ENCODE data around the gene EHD1.
A peak's percentile ranks its signal among the peaks of the same experiment; 100 is the strongest.

The EHD1 gene

DNA sequence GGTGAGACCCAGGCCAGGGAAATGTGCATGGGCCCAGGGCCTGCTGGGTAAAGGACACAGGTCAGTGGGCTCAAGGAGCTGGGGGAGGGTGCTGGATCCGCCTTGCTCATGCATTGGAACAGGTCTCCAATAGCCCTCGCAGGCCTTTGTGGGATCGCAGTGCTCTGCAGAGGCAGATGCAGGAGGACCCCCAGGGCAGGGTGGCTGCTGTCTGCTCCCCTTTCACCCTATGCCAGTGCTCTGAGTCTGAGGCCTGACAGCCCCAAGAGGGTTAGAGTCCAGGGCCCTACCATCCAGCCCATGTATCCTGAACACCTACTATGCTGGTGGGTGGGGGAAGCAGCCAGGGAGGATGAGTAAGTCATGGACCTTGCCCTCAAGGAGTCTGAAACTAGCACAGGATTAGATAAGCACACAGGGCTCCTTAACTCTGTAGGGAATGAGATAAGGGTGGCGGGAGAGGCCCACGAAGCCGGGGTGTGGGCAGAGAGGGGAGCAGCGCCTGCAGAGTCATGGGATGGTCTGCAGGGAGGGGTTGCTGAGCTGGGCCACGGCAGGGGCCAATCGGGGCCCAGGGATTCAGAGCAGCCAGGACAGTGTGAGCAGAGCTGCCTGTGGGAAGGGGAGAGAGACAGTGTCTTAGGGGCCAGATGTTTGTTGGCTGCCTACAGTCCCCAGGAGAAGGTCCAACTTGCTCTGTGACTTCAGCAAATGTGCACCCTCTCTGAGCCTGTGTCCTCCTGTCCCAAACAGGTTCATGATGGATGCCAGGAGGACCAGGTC is 10.5 kb upstream of the EHD1 start:
- CTCF ChIA-PET = interaction anchor here (0.9 to 31.5 kb wide), 8 partner anchors 8 to 224 kb away, joined by 3 to 1137 read pairs (median 4); partner anchors contain the start of genes ARL2, CDC42BPG and EHD1
- POLR2A ChIA-PET = no interaction called here
- DNase-seq (ENCODE audit: extremely low spot score) = no peak

GRCh38 chr11:64888406-64888728 is 9.9 kb upstream of the EHD1 start:
- TF ChIP-seq, protein P1, sequence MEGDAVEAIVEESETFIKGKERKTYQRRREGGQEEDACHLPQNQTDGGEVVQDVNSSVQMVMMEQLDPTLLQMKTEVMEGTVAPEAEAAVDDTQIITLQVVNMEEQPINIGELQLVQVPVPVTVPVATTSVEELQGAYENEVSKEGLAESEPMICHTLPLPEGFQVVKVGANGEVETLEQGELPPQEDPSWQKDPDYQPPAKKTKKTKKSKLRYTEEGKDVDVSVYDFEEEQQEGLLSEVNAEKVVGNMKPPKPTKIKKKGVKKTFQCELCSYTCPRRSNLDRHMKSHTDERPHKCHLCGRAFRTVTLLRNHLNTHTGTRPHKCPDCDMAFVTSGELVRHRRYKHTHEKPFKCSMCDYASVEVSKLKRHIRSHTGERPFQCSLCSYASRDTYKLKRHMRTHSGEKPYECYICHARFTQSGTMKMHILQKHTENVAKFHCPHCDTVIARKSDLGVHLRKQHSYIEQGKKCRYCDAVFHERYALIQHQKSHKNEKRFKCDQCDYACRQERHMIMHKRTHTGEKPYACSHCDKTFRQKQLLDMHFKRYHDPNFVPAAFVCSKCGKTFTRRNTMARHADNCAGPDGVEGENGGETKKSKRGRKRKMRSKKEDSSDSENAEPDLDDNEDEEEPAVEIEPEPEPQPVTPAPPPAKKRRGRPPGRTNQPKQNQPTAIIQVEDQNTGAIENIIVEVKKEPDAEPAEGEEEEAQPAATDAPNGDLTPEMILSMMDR (IDR thresholded peaks at IDR 0.05; ENCODE audit: control extremely low read depth, extremely low read depth, low read depth, missing control alignments) = no peak
- DNase-seq (ENCODE audit: extremely low spot score) = no peak
- POLR2A ChIA-PET = interaction anchor here (1.2 kb wide), 1 partner anchor 11 kb away, joined by 17 read pairs; the partner anchor contains the start of gene EHD1
- CTCF ChIA-PET = interaction anchor here (0.6 to 31.5 kb wide), 20 partner anchors 9 to 229 kb away, joined by 3 to 1137 read pairs (median 4); partner anchors contain the start of genes ARL2, CDC42BPG, EHD1 and ZNHIT2

More for the DNA sequence above, 10.5 kb upstream of the EHD1 start:
- TF ChIP-seq, protein P1 (IDR thresholded peaks at IDR 0.05; ENCODE audit: control extremely low read depth, extremely low read depth, low read depth, missing control alignments) = no peak

- ChIA-PET POLR2A (interaction anchor here (1.2 kb wide), 1 partner anchor 10 kb away, joined by 17 read pairs; the partner anchor contains the start of gene EHD1), CTCF (interaction anchor here (0.6 to 31.5 kb wide), 21 partner anchors 9 to 229 kb away, joined by 3 to 1137 read pairs (median 3); partner anchors contain the start of genes ARL2, CDC42BPG, EHD1 and ZNHIT2)
- DNase-seq (ENCODE audit: extremely low spot score) = peak; percentile 92
- TF ChIP-seq, protein P1 (IDR thresholded peaks at IDR 0.05; ENCODE audit: control extremely low read depth, extremely low read depth, low read depth, missing control alignments) = peak; percentile 86
These were observed 9.5 kb upstream of the EHD1 start for GRCh38 chr11:64887757-64888405.

- TF ChIP-seq, protein P1 (IDR thresholded peaks at IDR 0.05; ENCODE audit: control extremely low read depth, extremely low read depth, low read depth, missing control alignments) = no peak
- DNase-seq (ENCODE audit: extremely low spot score) = no peak
- CTCF ChIA-PET = interaction anchor here (0.7 to 31.5 kb wide), 12 partner anchors 9 to 104 kb away, joined by 3 to 1137 read pairs (median 4); partner anchors contain the start of genes CDC42BPG and EHD1
- POLR2A ChIA-PET = interaction anchor here (0.6 to 1.2 kb wide), 2 partner anchors 10 to 39 kb away, joined by 3 to 17 read pairs; partner anchors contain the start of gene EHD1
These were observed 8.9 kb upstream of the EHD1 start for GRCh38 chr11:64887234-64887756.

DNA sequence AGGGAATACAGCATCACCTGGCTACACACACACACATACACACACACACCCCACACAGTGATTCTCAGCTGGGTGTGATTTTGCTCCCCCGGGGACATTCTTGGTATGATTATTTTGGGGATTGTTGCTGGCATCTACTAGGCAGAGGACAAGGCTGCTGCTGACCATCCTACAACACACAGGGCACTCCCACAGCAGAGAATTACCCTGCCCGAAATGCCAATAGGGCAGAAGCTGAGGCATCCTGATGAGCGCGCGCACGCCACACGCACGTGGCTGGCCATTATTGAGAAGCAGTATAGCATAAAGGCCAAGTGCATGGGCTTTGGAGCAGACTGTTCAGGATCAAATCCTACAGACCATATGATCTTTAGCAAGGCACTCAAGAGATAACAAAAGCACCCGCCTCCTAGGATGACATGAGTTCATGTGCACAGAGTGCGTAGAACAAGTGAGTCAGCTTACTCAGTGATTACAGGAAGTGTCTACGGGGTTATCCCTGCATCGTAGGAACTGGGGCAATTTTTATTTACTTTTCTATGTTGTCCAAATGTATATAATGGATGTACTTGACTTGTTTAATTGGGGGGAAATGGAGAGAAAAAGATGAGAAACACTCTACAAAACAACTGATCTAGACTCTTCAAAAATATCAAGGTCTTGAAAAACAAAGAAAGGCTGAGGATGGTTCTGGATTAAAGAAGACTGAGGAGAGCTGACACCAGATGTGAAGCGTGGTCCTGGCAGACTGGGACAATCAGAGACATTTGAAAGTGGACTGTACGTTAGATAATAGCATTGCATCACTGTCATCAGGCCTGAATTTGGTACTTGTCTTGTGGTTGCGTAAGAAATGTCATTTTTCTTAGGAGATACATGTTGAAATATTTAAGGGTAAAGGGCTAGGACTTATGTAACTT is 7.2 kb upstream of the EHD1 start:
- TF ChIP-seq, protein P1 (IDR thresholded peaks at IDR 0.05; ENCODE audit: control extremely low read depth, extremely low read depth, low read depth, missing control alignments) = no peak
- DNase-seq (ENCODE audit: extremely low spot score) = no peak
- ChIA-PET CTCF (interaction anchor here (1.1 to 31.5 kb wide), 3 partner anchors 8 to 31 kb away, joined by 9 to 1137 read pairs (median 152); partner anchors contain the start of genes CDC42BPG and EHD1), POLR2A (no interaction called here)

Data from GM10248 (cell line).